NOMO-1 treated with dmso at 0.1 percent for 144 hours (cell line): ENCODE results near the gene AP2A2.

Experiments used
- DNase-seq: peaks from one replicate; lab custom pipeline; 2025; ENCODE audit not compliant: unreplicated experiment; lab: John Stamatoyannopoulos, UW

AP2A2 gene

GRCh38 chr11:924406-925157 lies 1.1 kb upstream of the AP2A2 start:
- no peak for DNase-seq

- DNase-seq, result no peak
Observed at GRCh38 chr11:925158-925495, 543 bp upstream of the AP2A2 start.

GRCh38 chr11:926341-926916 lies 759 bp downstream of the AP2A2 start:
- DNase-seq, result no peak

GRCh38 chr11:927871-928270 lies 2.2 kb downstream of the AP2A2 start:
- no peak for DNase-seq

- no peak for DNase-seq
Observed at GRCh38 chr11:928786-929185, 3.1 kb downstream of the AP2A2 start.

- no peak for DNase-seq
Observed at GRCh38 chr11:929405-929804, 3.7 kb downstream of the AP2A2 start.

GRCh38 chr11:931385-931784 lies 5.7 kb downstream of the AP2A2 start:
- no peak for DNase-seq

- no peak for DNase-seq
Observed at GRCh38 chr11:932435-932834, 6.8 kb downstream of the AP2A2 start.

- no peak for DNase-seq
Observed at GRCh38 chr11:933142-933851, 7.6 kb downstream of the AP2A2 start.

GRCh38 chr11:933936-934335 lies 8.3 kb downstream of the AP2A2 start:
- DNase-seq, result no peak

- no peak for DNase-seq
Observed at GRCh38 chr11:934527-934926, 8.9 kb downstream of the AP2A2 start.

- no peak for DNase-seq
Observed at GRCh38 chr11:936199-936598, 10.5 kb downstream of the AP2A2 start.

GRCh38 chr11:937841-938261 lies 12.2 kb downstream of the AP2A2 start:
- DNase-seq, result no peak

- DNase-seq, result no peak
Observed at GRCh38 chr11:940496-941135, 14.9 kb downstream of the AP2A2 start.

- no peak for DNase-seq
Observed at GRCh38 chr11:942823-943222, 17.2 kb downstream of the AP2A2 start.

- no peak for DNase-seq
Observed at GRCh38 chr11:944711-945470, 19.2 kb downstream of the AP2A2 start.

- DNase-seq, result no peak
Observed at GRCh38 chr11:945986-946385, 20.3 kb downstream of the AP2A2 start.

GRCh38 chr11:947744-948143 lies 22.1 kb downstream of the AP2A2 start:
- DNase-seq, result no peak

GRCh38 chr11:951507-951906 lies 25.8 kb downstream of the AP2A2 start:
- DNase-seq, result no peak

GRCh38 chr11:952406-953385 lies 27.0 kb downstream of the AP2A2 start:
- DNase-seq, result no peak
